SK-N-SH treated with all-trans-retinoic acid at 6 μM for 48 hours (cell line): ENCODE results near the gene RCOR2.

Experiments
- CSRNP3 ChIP-seq: fragments of 250-450 bp; sonication (Bioruptor Pico); IDR thresholded peaks from 2 replicates; pipeline ENCODE4 v1.5.1; 2021; ENCODE audit warnings: mild to moderate bottlenecking, moderate library complexity
- ESRRG ChIP-seq: fragments of 250-450 bp; sonication (Bioruptor Pico); IDR thresholded peaks from 2 replicates; pipeline ENCODE4 v1.6.1; 2021; ENCODE audit warnings: mild to moderate bottlenecking
- PATZ1 ChIP-seq: fragments of 250-450 bp; sonication (Bioruptor Pico); IDR thresholded peaks from 2 replicates; pipeline ENCODE4 v1.8.0; 2020; ENCODE audit warnings: mild to moderate bottlenecking, moderate library complexity, borderline replicate concordance
- ZNF565 ChIP-seq: fragments of 450-650 bp; formaldehyde crosslinking; conservative IDR thresholded peaks from 2 replicates; pipeline ENCODE4 v1.5.0; 2020; ENCODE audit warnings: low read depth, mild to moderate bottlenecking, moderate library complexity

- TF ChIP-seq PATZ1 (CRISPR knock-in tag) = no peak
- no peak for TF ChIP-seq CSRNP3 (CRISPR knock-in tag)
- TF ChIP-seq ESRRG (CRISPR knock-in tag) = no peak
- TF ChIP-seq ZNF565 (CRISPR knock-in tag) = no peak
Observed at GRCh38 chr11:63951779-63952536, 35.0 kb upstream of the RCOR2 start.
